Measurements from ENCODE around the gene CAMK1G.

DNA sequence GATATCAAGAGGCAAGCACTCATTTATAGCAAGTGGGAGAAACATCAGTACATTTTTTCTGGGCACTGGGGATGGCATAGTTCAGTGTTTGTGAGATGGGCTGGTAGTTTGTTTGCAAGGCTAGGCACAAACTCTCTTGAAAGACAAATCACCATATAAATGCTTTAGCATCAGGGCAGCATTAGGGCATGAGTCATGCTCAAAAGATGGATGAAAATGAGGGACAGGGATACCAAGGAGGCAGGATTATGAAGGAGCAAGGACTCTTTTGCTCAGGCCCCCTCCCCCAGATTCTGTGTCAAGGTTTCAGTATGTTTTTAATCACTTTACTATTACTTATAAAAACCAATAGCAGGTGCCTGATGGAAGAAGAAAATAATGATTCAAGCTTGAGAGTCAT, 43.9 kb upstream of the CAMK1G start:
- TF ChIP-seq RCOR1 (conservative IDR thresholded peaks at IDR 0.05; ENCODE audit: low read depth, low read length) (no peak), RBBP5 (conservative IDR thresholded peaks at IDR 0.05) (no peak), NRF1 (conservative IDR thresholded peaks at IDR 0.05; ENCODE audit: low read depth, low read length) (no peak), JUNB (IDR thresholded peaks at IDR 0.05) (no peak), SMAD1 (IDR thresholded peaks at IDR 0.05; ENCODE audit: low read depth, partially characterized antibody) (no peak), YY1 (IDR thresholded peaks at IDR 0.05; ENCODE audit: low read depth, low read length) (no peak), RAD51 (IDR thresholded peaks at IDR 0.05) (no peak), ATF7 (IDR thresholded peaks at IDR 0.05; ENCODE audit: low read depth) (no peak)
- TF ChIP-seq, protein P1, sequence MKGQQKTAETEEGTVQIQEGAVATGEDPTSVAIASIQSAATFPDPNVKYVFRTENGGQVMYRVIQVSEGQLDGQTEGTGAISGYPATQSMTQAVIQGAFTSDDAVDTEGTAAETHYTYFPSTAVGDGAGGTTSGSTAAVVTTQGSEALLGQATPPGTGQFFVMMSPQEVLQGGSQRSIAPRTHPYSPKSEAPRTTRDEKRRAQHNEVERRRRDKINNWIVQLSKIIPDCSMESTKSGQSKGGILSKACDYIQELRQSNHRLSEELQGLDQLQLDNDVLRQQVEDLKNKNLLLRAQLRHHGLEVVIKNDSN (IDR thresholded peaks at IDR 0.05; ENCODE audit: borderline replicate concordance, extremely low read length, insufficient read depth, low read depth, low read length): no peak
- TF ChIP-seq, protein P2, sequence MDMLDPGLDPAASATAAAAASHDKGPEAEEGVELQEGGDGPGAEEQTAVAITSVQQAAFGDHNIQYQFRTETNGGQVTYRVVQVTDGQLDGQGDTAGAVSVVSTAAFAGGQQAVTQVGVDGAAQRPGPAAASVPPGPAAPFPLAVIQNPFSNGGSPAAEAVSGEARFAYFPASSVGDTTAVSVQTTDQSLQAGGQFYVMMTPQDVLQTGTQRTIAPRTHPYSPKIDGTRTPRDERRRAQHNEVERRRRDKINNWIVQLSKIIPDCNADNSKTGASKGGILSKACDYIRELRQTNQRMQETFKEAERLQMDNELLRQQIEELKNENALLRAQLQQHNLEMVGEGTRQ (IDR thresholded peaks at IDR 0.05; ENCODE audit: borderline replicate concordance, low read depth, low read length): no peak
- TF ChIP-seq, protein P3, sequence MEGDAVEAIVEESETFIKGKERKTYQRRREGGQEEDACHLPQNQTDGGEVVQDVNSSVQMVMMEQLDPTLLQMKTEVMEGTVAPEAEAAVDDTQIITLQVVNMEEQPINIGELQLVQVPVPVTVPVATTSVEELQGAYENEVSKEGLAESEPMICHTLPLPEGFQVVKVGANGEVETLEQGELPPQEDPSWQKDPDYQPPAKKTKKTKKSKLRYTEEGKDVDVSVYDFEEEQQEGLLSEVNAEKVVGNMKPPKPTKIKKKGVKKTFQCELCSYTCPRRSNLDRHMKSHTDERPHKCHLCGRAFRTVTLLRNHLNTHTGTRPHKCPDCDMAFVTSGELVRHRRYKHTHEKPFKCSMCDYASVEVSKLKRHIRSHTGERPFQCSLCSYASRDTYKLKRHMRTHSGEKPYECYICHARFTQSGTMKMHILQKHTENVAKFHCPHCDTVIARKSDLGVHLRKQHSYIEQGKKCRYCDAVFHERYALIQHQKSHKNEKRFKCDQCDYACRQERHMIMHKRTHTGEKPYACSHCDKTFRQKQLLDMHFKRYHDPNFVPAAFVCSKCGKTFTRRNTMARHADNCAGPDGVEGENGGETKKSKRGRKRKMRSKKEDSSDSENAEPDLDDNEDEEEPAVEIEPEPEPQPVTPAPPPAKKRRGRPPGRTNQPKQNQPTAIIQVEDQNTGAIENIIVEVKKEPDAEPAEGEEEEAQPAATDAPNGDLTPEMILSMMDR (IDR thresholded peaks at IDR 0.05 in 2 of 3, conservative IDR thresholded peaks at IDR 0.05 in 1 of 3; ENCODE audit: control insufficient read depth in 2 of 3, extremely low read depth in 1 of 3, insufficient read depth in 1 of 3, low read depth in 3 of 3, low read length in 3 of 3): no peak

Data from GM12878 (cell line).